ENCODE results near the gene MED19. TPM values are rescaled to one million over a fixed set of nuclear protein-coding genes. Genes with fewer than 3 reads are reported as not detected.
A peak's percentile ranks its signal among the peaks of the same experiment; 100 is the strongest.
"Not testable (repeated sequence)": the region's sequence is repeated elsewhere in the genome, so short reads cannot be mapped to it uniquely, and the experiment has no call there.

Gene MED19
- total RNA-seq, 2 donors from 2014 or later: 14.8 to 39.4 TPM

GRCh38 chr11:57728829-57729228 lies 16.8 kb upstream of the MED19 start:
- intact Hi-C loops (cut with DNase I): no loop called here
- no peaks in the 10 kb centered on the region for H3K36me3 ChIP-seq
- DNase-seq (ENCODE audit: low spot score): no peak
- no peaks in the 10 kb centered on the region for H3K9me3 ChIP-seq
- no peaks in the 10 kb centered on the region for H3K4me1 ChIP-seq (replicated peaks)
- no peaks in the 10 kb centered on the region for H3K27me3 ChIP-seq (replicated peaks; ENCODE audit: insufficient read depth)
- H3K27ac ChIP-seq: no peak overlapping the region
- no peak overlapping the region for H3K4me3 ChIP-seq
- 87% methylated on average over 7 of the region's 7 CpGs for WGBS
- no peak for TF ChIP-seq POLR2AphosphoS5 (IDR thresholded peaks at IDR 0.05)
- no peak for TF ChIP-seq POLR2A (IDR thresholded peaks at IDR 0.05)
- no peak for TF ChIP-seq CTCF (IDR thresholded peaks at IDR 0.05)

- no peaks in the 10 kb centered on the region for H3K9me3 ChIP-seq
- WGBS: 35% methylated on average over 2 of the region's 2 CpGs
- H3K4me3 ChIP-seq: no peak overlapping the region
- H3K27ac ChIP-seq: no peak overlapping the region
- DNase-seq (ENCODE audit: low spot score): no peak
- no peaks in the 10 kb centered on the region for H3K4me1 ChIP-seq (replicated peaks)
- no peaks in the 10 kb centered on the region for H3K36me3 ChIP-seq
- intact Hi-C loops (cut with DNase I): no loop called here
- TF ChIP-seq POLR2A (IDR thresholded peaks at IDR 0.05) (no peak), POLR2AphosphoS5 (IDR thresholded peaks at IDR 0.05) (no peak), CTCF (IDR thresholded peaks at IDR 0.05) (no peak)
- no peaks in the 10 kb centered on the region for H3K27me3 ChIP-seq (replicated peaks; ENCODE audit: insufficient read depth)
These were observed 15.2 kb upstream of the MED19 start for GRCh38 chr11:57727185-57727584.

DNA sequence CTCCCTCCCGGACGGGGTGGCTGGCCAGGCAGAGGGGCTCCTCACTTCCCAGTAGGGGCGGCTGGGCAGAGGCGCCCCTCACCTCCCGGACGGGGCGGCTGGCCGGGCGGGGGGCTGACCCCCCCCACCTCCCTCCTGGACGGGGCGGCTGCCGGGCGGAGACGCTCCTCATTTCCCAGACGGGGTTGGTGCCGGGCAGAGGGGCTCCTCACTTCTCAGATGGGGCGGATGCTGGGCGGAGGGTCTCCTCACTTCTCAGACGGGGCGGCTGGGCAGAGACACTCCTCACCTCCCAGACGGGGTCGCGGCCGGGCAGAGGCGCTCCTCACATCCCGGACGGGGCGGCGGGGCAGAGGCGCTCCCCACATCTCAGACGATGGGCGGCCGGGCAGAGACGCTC lies 4.7 kb upstream of the MED19 start:
- H3K9me3 ChIP-seq; H3K4me1 ChIP-seq (replicated peaks); H3K36me3 ChIP-seq; H3K27me3 ChIP-seq (replicated peaks; ENCODE audit: insufficient read depth); H3K27ac ChIP-seq; DNase-seq (ENCODE audit: low spot score); intact Hi-C loops (cut with DNase I); H3K4me3 ChIP-seq: not testable (repeated sequence)
- WGBS: 97% methylated on average over 26 of the region's 34 CpGs

DNA sequence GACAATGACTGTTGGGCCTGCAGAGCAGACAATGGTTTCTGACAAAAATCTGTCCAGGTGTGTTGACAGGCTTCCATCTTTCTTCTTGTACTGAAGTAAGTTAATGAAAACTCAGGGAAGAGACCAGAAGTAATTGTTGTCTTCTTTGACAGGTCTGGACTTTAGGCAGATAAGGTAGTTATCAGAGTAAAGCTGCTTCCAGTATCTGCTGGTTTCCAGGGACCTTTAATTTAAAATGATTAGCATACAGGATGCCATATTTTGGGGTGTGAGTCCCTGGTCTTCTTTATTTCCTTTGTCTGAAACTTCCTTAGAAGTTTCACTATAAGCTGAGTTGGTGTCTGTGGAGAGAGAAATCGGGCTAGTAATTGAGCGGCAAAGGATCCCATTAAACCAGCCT lies 1.8 kb upstream of the MED19 start:
- no peak overlapping the region for H3K27ac ChIP-seq
- H3K4me3 ChIP-seq: peak overlapping the region; percentile 81 to 96
- H3K36me3 ChIP-seq: no peaks in the 10 kb centered on the region
- intact Hi-C loops (cut with DNase I): loop anchor here (2.0 to 5.0 kb wide), 2 partner anchors 27 to 47 kb away; partner anchors contain the start of genes SELENOH and ZDHHC5
- H3K27me3 ChIP-seq (replicated peaks; ENCODE audit: insufficient read depth): no peaks in the 10 kb centered on the region
- 92% methylated on average over 2 of the region's 2 CpGs for WGBS
- TF ChIP-seq CTCF (IDR thresholded peaks at IDR 0.05) (no peak), POLR2AphosphoS5 (IDR thresholded peaks at IDR 0.05) (no peak), POLR2A (IDR thresholded peaks at IDR 0.05) (no peak)
- H3K4me1 ChIP-seq (replicated peaks): peaks cover 2% of the 10 kb centered on the region
- no peaks in the 10 kb centered on the region for H3K9me3 ChIP-seq
- no peak for DNase-seq (ENCODE audit: low spot score)

DNA sequence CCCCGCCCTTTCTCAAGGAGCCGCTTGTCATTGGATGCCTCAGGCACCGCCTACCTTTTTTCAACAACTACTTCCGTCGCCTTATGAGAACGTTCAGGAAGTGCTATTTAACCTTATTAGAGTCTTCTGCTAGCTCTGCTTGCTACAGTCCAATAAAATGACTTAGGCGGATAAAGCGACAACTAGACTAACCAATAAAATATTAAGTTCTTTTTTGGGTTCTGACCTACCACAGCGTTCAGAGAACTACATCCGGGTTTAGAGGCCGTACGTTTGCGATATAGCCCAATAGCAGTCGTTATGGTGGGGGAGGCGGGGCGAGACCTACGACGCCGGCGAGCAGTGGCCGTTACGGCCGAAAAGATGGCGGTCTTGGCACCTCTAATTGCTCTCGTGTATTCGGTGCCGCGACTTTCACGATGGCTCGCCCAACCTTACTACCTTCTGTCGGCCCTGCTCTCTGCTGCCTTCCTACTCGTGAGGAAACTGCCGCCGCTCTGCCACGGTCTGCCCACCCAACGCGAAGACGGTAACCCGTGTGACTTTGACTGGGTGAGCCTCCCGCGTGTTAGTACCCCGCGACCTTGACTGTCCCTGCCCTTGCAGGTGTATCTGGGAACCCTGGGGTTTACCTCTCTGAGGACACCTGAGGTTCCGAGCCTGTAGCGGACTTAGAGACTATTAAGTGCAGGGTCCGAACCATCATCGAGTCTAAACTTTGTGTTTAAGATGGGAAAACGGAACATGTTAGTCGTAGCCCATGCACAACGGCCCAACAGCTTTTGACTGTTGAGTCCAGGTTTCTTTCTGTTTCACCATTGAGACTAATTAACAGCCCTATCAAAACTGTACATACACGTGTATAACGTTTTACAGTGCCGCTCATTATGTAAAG lies 488 bp upstream of the MED19 start, which contains the start of gene TMX2:
TMX2 (plus strand) TSS at position 338 of the 895 bp plus-strand sequence; CDS start at position 364, 26 bp downstream.
- DNase-seq (ENCODE audit: low spot score): peak; percentile 95
- TF ChIP-seq POLR2AphosphoS5 (IDR thresholded peaks at IDR 0.05) (peak; percentile 93), CTCF (IDR thresholded peaks at IDR 0.05) (no peak), POLR2A (IDR thresholded peaks at IDR 0.05) (no peak)
- no peaks in the 10 kb centered on the region for H3K36me3 ChIP-seq
- no peaks in the 10 kb centered on the region for H3K27me3 ChIP-seq (replicated peaks; ENCODE audit: insufficient read depth)
- peak within 1 kb of the TSS; percentile 89 to 93 for H3K27ac ChIP-seq
- peaks cover 2% of the 10 kb centered on the region for H3K4me1 ChIP-seq (replicated peaks)
- peak within 1 kb of the TSS; percentile 81 to 96 for H3K4me3 ChIP-seq
- H3K9me3 ChIP-seq: no peaks in the 10 kb centered on the region
- intact Hi-C loops (cut with DNase I): loop anchor here (2.0 to 5.0 kb wide), 2 partner anchors 28 to 45 kb away; partner anchors contain the start of genes SELENOH and ZDHHC5
- WGBS: under 1% methylated on average over 52 of the region's 53 CpGs
